B cell (primary cell): ENCODE results near the gene SLC25A18. TPM values are rescaled to one million over a fixed set of nuclear protein-coding genes. Genes with fewer than 3 reads are reported as not detected.

Experiments
- ATAC-seq: fragments of 200-7000 bp; cut with Tn5 transposase; one replicate; pipeline ENCODE4 v1.10.0; 2021; ENCODE audit warnings: low read depth, mild to moderate bottlenecking, moderate number of reproducible peaks, moderate library complexity
- CTCF ChIA-PET: fragments of 350-600 bp; sonication (Branson Sonifier 250); formaldehyde crosslinking; loops from one replicate; lab custom pipeline; 2021; ENCODE audit warnings: antibody characterized with exemption, inconsistent platforms; lab: Charles Lee
- POLR2A ChIA-PET: fragments of 350-600 bp; sonication (Branson Sonifier 250); formaldehyde crosslinking; loops from one replicate; lab custom pipeline; 2021; ENCODE audit warnings: antibody characterized with exemption; lab: Charles Lee
- DNase-seq: peaks from one replicate; pipeline ENCODE4 v3.0.0; 2013
- H2AFZ ChIP-seq: 2 replicates; pipeline ENCODE4 v1.6.1; 2012; ENCODE audit warnings: mild to moderate bottlenecking, low read depth, low read length; ENCODE audit not compliant: insufficient read depth, poor library complexity, severe bottlenecking
- H3K27ac ChIP-seq, 2 donors: 1 replicate in 1 of 2; 2 replicates in 1 of 2; pipeline ENCODE4 v1.5.1; 2012 to 2013; ENCODE audit warnings: low read length in 2 of 2, mild to moderate bottlenecking in 2 of 2, moderate library complexity in 1 of 2
- H3K27me3 ChIP-seq, 4 experiments: fragments of 200-600 bp in 1 of 4; sonication (generic) in 1 of 4; replicated peaks in 1 of 4; 1 replicate in 2 of 4; 2 replicates in 2 of 4; pipeline versions ENCODE4 v1.6.1 to v1.7.0; 2013 to 2016; ENCODE audit warnings: low read length in 3 of 4, mild to moderate bottlenecking in 2 of 4, mixed read lengths in 1 of 4, moderate library complexity in 1 of 4; ENCODE audit not compliant: insufficient read depth in 4 of 4, control insufficient read depth in 3 of 4; ENCODE audit errors: control extremely low read depth in 1 of 4
- H3K36me3 ChIP-seq, 2 experiments: replicated peaks in 1 of 2; 1 replicate in 1 of 2; 2 replicates in 1 of 2; pipeline versions ENCODE4 v1.6.1 to v1.7.1; 2013; ENCODE audit warnings: low read length in 1 of 2; ENCODE audit not compliant: insufficient read depth in 2 of 2, control insufficient read depth in 1 of 2; ENCODE audit errors: control extremely low read depth in 1 of 2, extremely low read depth in 1 of 2
- H3K4me1 ChIP-seq, 2 donors: fragments of 200-600 bp in 1 of 2; sonication (generic) in 1 of 2; 1 replicate in 1 of 2; 2 replicates in 1 of 2; pipeline versions ENCODE4 v1.5.1 to v1.6.1; 2013 to 2017; ENCODE audit warnings: low read length in 2 of 2; ENCODE audit not compliant: control insufficient read depth in 2 of 2, insufficient read depth in 2 of 2
- H3K4me2 ChIP-seq: replicated peaks from 2 replicates; pipeline ENCODE3; 2012; ENCODE audit warnings: mild to moderate bottlenecking, low read depth, low read length; ENCODE audit not compliant: poor library complexity, severe bottlenecking
- H3K4me3 ChIP-seq, 5 experiments: fragments of 200-600 bp in 1 of 5; sonication (generic) in 1 of 5; 1 replicate in 3 of 5; 2 replicates in 2 of 5; pipeline versions ENCODE4 v1.5.1 to v1.7.0; 2011 to 2016; ENCODE audit warnings: low read length in 4 of 5, mild to moderate bottlenecking in 4 of 5, low read depth in 2 of 5, control low read depth in 1 of 5, moderate library complexity in 1 of 5; ENCODE audit not compliant: insufficient read depth in 1 of 5; ENCODE audit errors: control extremely low read depth in 1 of 5, extremely low read depth in 1 of 5
- H3K79me2 ChIP-seq: fragments of 200-600 bp; sonication (generic); one replicate; pipeline ENCODE4 v1.6.0; 2016; ENCODE audit warnings: low read length; ENCODE audit not compliant: control insufficient read depth, insufficient read depth
- H3K9ac ChIP-seq: fragments of 200-600 bp; sonication (generic); 2 replicates; pipeline ENCODE4 v1.6.1; 2017; ENCODE audit warnings: mild to moderate bottlenecking, low read length, moderate library complexity
- H3K9me3 ChIP-seq, 3 donors: one replicate each; pipeline versions ENCODE4 v1.6.1 to v1.7.1; 2013; ENCODE audit warnings: low read length in 2 of 3; ENCODE audit not compliant: control insufficient read depth in 2 of 3, insufficient read depth in 1 of 3; ENCODE audit errors: control extremely low read depth in 1 of 3
- H4K20me1 ChIP-seq: 2 replicates; pipeline ENCODE4 v1.6.0; 2012; ENCODE audit warnings: mild to moderate bottlenecking, low read length; ENCODE audit not compliant: insufficient read depth, control insufficient read depth, poor library complexity, severe bottlenecking
- H3K27ac Mint-ChIP-seq: one replicate; pipeline ENCODE4 v1.8.0; 2021; ENCODE audit warnings: mixed read lengths
- H3K27me3 Mint-ChIP-seq: one replicate; pipeline ENCODE4 v1.8.0; 2021; ENCODE audit warnings: mixed read lengths
- H3K4me1 Mint-ChIP-seq: one replicate; pipeline ENCODE4 v1.8.0; 2021; ENCODE audit warnings: mixed read lengths
- H3K4me3 Mint-ChIP-seq: one replicate; pipeline ENCODE4 v1.8.0; 2021; ENCODE audit warnings: mixed read lengths
- H3K9me3 Mint-ChIP-seq: one replicate; pipeline ENCODE4 v1.8.0; 2022; ENCODE audit warnings: mixed read lengths; ENCODE audit not compliant: insufficient read depth
- EZH2 ChIP-seq: IDR thresholded peaks from 2 replicates; pipeline ENCODE4 v1.6.1; 2012; ENCODE audit warnings: borderline replicate concordance, low read depth, mild to moderate bottlenecking, moderate library complexity, low read length; ENCODE audit not compliant: insufficient read depth, poor library complexity, severe bottlenecking
- WGBS: methylation state at CpG from one replicate; pipeline ENCODE4 v1.1.5; 2013; ENCODE audit warnings: missing lambda C conversion rate; ENCODE audit not compliant: insufficient coverage; 5-methylcytosine and 5-hydroxymethylcytosine counted together
- intact Hi-C: fragments of 100-400 bp; cut with micrococcal nuclease; formaldehyde crosslinking; loops from one replicate; pipeline ENCODE4 v1.10.0; 2022
- polyA plus RNA-seq: library from polyadenylated mRNA; depleted of rRNA; stranded (reverse); fragments of >200 nt; gene quantifications from 2 replicates; pipeline ENCODE4 v1.2.3, GENCODE V29; 2012
- total RNA-seq, 2 donors: library from RNA; stranded (reverse); fragments of 120-200 nt in 1 of 2; gene quantifications; 1 replicate in 1 of 2; 2 replicates in 1 of 2; pipeline versions ENCODE4 v1.2.3 to v1.2.4, GENCODE V29; 2013 to 2022
- TF ChIP-seq, protein P1 (sequence below): fragments of 200-600 bp; IDR thresholded peaks from one replicate; pipeline ENCODE4 v1.8.0; 2022; ENCODE audit warnings: antibody characterized with exemption, mild to moderate bottlenecking

Gene SLC25A18
- total and polyA plus RNA-seq, 2 donors (not counting 1 experiment from before 2014, with no cell fraction given) = not detected

DNA sequence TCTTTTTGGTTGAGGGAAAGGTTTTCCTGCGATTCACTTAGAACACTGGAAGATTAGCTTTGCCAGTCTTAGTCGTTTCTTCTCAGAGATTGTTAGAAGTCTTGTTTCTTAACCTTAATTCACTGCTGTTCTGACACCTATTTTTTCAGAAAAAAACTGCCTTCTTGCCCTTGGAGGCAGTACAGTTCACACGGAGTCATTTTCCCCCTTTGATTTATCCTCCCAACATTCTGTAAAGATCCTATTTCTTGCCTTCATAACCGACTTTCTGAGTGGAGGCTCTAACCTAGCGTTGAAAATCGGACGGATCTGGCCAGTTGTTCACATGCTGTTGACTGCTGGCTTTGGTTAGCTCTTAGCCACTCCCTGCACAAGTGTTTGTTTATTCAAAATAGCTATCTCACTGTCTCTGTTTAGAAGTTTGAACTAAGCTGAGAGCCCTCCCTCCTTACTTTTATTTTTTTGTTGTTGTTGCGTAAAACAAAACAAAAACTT lies 76.0 kb downstream of the SLC25A18 start:
- H3K9me3 Mint-ChIP-seq = no peaks in the 10 kb centered on the region
- peak overlapping the region; percentile 98 for H3K9ac ChIP-seq
- ATAC-seq (no peak), DNase-seq (no peak)
- intact Hi-C loops = loop anchor here (2.0 to 5.0 kb wide), 4 partner anchors 44 to 480 kb away; partner anchors contain the start of genes ADA2 and HDHD5
- POLR2A ChIA-PET = interaction anchor here (0.6 to 1.4 kb wide), 3 partner anchors 12 to 437 kb away, joined by 3 to 4 read pairs (median 3); no protein-coding TSS in a partner anchor
- peak overlapping the region; percentile 97 for H3K27ac Mint-ChIP-seq
- 5% methylated on average over 4 of the region's 8 CpGs for WGBS
- H3K27ac ChIP-seq = peak overlapping the region; percentile 100
- H3K27me3 Mint-ChIP-seq = no peaks in the 10 kb centered on the region
- H3K4me3 Mint-ChIP-seq = peak overlapping the region; percentile 96
- H3K36me3 ChIP-seq = no peaks in the 10 kb centered on the region
- H3K9me3 ChIP-seq = no peaks in the 10 kb centered on the region
- H3K27me3 ChIP-seq = no peaks in the 10 kb centered on the region
- peak overlapping the region; percentile 89 for H2AFZ ChIP-seq
- H4K20me1 ChIP-seq = no peaks in the 10 kb centered on the region
- CTCF ChIA-PET = interaction anchor here (0.8 to 1.0 kb wide), 4 partner anchors 10 to 138 kb away, joined by 3 read pairs; no protein-coding TSS in a partner anchor
- H3K4me1 ChIP-seq = peaks cover 15 to 20% of the 10 kb centered on the region in 2 donors
- no peak for TF ChIP-seq EZH2
- TF ChIP-seq, protein P1, sequence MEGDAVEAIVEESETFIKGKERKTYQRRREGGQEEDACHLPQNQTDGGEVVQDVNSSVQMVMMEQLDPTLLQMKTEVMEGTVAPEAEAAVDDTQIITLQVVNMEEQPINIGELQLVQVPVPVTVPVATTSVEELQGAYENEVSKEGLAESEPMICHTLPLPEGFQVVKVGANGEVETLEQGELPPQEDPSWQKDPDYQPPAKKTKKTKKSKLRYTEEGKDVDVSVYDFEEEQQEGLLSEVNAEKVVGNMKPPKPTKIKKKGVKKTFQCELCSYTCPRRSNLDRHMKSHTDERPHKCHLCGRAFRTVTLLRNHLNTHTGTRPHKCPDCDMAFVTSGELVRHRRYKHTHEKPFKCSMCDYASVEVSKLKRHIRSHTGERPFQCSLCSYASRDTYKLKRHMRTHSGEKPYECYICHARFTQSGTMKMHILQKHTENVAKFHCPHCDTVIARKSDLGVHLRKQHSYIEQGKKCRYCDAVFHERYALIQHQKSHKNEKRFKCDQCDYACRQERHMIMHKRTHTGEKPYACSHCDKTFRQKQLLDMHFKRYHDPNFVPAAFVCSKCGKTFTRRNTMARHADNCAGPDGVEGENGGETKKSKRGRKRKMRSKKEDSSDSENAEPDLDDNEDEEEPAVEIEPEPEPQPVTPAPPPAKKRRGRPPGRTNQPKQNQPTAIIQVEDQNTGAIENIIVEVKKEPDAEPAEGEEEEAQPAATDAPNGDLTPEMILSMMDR = no peak
- peaks cover 26% of the 10 kb centered on the region for H3K79me2 ChIP-seq
- peak overlapping the region; percentile 66 to 100 (median 81) for H3K4me3 ChIP-seq
- peak overlapping the region; percentile 77 for H3K4me2 ChIP-seq
- H3K4me1 Mint-ChIP-seq = peaks cover 28% of the 10 kb centered on the region

Other genes with a start within 250 kb of the SLC25A18 start
- 4.8 and 6.6 TPM in 2 replicates for gene CECR2, start 194.0 kb upstream of the SLC25A18 start, total RNA-seq
- 0.13 and 0.29 TPM in 2 replicates for gene CECR2, start 194.0 kb upstream of the SLC25A18 start, polyA plus RNA-seq
- gene ATP6V1E1, start 65.3 kb downstream of the SLC25A18 start, total RNA-seq = 82.6 and 82.9 TPM in 2 replicates
- 51.3 and 51.8 TPM in 2 replicates for gene ATP6V1E1, start 65.3 kb downstream of the SLC25A18 start, polyA plus RNA-seq
- gene BCL2L13, start 75.3 kb downstream of the SLC25A18 start, total RNA-seq = 29.9 and 37.2 TPM in 2 replicates
- gene BCL2L13, start 75.3 kb downstream of the SLC25A18 start, polyA plus RNA-seq = 15.9 and 19.2 TPM in 2 replicates
- gene BID, start 211.0 kb downstream of the SLC25A18 start, total RNA-seq = 23.3 and 24.0 TPM in 2 replicates
- gene BID, start 211.0 kb downstream of the SLC25A18 start, polyA plus RNA-seq = 9.2 and 17.5 TPM in 2 replicates